Activated CD4-positive, alpha-beta T cell treated with anti-CD3 and anti-CD28 coated beads, Interleukin-2, Interleukin-6, amounts not matched to agents 100 ng/mL and 50 ng/mL, durations not matched to agents 16 hours and 8 hours (primary cell): ENCODE measurements around the gene GUCA2B.

Source experiments
- DNase-seq: peaks from one replicate; pipeline ENCODE4 v3.0.0-alpha.2; 2020

The GUCA2B gene

GRCh38 chr1:42143896-42144710 is 9.1 kb upstream of the GUCA2B start:
- DNase-seq: no peak

GRCh38 chr1:42144711-42145388 is 8.4 kb upstream of the GUCA2B start:
- no peak for DNase-seq

- DNase-seq: no peak
Measured at GRCh38 chr1:42145389-42145716, 7.9 kb upstream of the GUCA2B start.

GRCh38 chr1:42145764-42146625 is 7.2 kb upstream of the GUCA2B start:
- DNase-seq: no peak

GRCh38 chr1:42146626-42147320 is 6.4 kb upstream of the GUCA2B start:
- DNase-seq: peak; percentile 78

- DNase-seq: no peak
Measured at GRCh38 chr1:42148166-42148565, 5.0 kb upstream of the GUCA2B start.

GRCh38 chr1:42150651-42151050 is 2.6 kb upstream of the GUCA2B start:
- no peak for DNase-seq

- no peak for DNase-seq
Measured at GRCh38 chr1:42152119-42152518, 1.1 kb upstream of the GUCA2B start.

GRCh38 chr1:42153624-42154023 is 414 bp downstream of the GUCA2B start:
- DNase-seq: no peak

- no peak for DNase-seq
Measured at GRCh38 chr1:42154685-42155084, 1.5 kb downstream of the GUCA2B start.

- DNase-seq: no peak
Measured at GRCh38 chr1:42155362-42155761, 2.2 kb downstream of the GUCA2B start.

- no peak for DNase-seq
Measured at GRCh38 chr1:42157667-42158066, 4.5 kb downstream of the GUCA2B start.

GRCh38 chr1:42158189-42158588 is 5.0 kb downstream of the GUCA2B start:
- DNase-seq: no peak

- no peak for DNase-seq
Measured at GRCh38 chr1:42162181-42162580, 9.0 kb downstream of the GUCA2B start.

GRCh38 chr1:42163114-42163513 is 9.9 kb downstream of the GUCA2B start:
- no peak for DNase-seq

- DNase-seq: no peak
Measured at GRCh38 chr1:42163536-42164503, 10.6 kb downstream of the GUCA2B start.

GRCh38 chr1:42164551-42165420 is 11.6 kb downstream of the GUCA2B start, which contains the start of gene GUCA2A:
Gene GUCA2A (minus strand): TSS chr1:42164745. CDS start chr1:42164712, 33 bp downstream.
- DNase-seq: no peak

- no peak for DNase-seq
Measured at GRCh38 chr1:42165511-42166210, 12.5 kb downstream of the GUCA2B start.

GRCh38 chr1:42167611-42168390 is 14.6 kb downstream of the GUCA2B start:
- DNase-seq: no peak
